Peyer's patch (tissue), 4 donors: ENCODE measurements around the gene CUTA. TPM values are rescaled to one million over a fixed set of nuclear protein-coding genes. Genes with fewer than 3 reads are reported as not detected.

Source experiments
- DNase-seq, 3 donors: peaks; one replicate each; pipeline ENCODE4 v3.0.0-alpha.2; 2017 to 2019
- H3K27ac ChIP-seq, 4 donors: fragments of 200-600 bp; sonication (generic); one replicate each; pipeline ENCODE4 v1.5.1; 2016 to 2019
- H3K27me3 ChIP-seq, 2 donors: fragments of 200-600 bp; sonication (generic); one replicate each; pipeline ENCODE4 v1.5.1; 2019
- H3K36me3 ChIP-seq, 3 donors: fragments of 200-600 bp; sonication (generic); one replicate each; pipeline ENCODE4 v1.5.1; 2016 to 2019
- H3K4me1 ChIP-seq, 4 donors: fragments of 200-600 bp; sonication (generic); one replicate each; pipeline ENCODE4 v1.5.1; 2016 to 2019
- H3K4me3 ChIP-seq, 4 donors: fragments of 200-600 bp; sonication (generic); 1 replicate in 3 of 4; 2 replicates in 1 of 4; pipeline ENCODE4 v1.5.1; 2016 to 2019; ENCODE audit warnings: mild to moderate bottlenecking in 1 of 4
- H3K9me3 ChIP-seq, 4 donors: fragments of 200-600 bp; sonication (generic); one replicate each; pipeline ENCODE4 v1.5.1; 2016 to 2019; ENCODE audit warnings: mild to moderate bottlenecking in 1 of 4
- POLR2A ChIP-seq, 2 donors: fragments of 450-650 bp; IDR thresholded peaks; one replicate each; pipeline ENCODE4 v1.5.1; 2017; ENCODE audit warnings: antibody characterized with exemption in 2 of 2, mild to moderate bottlenecking in 2 of 2, moderate library complexity in 2 of 2
- total RNA-seq, 4 donors: library from RNA; depleted of rRNA; stranded (reverse); fragments of >200 nt; gene quantifications; one replicate each; pipeline ENCODE4 v1.1.0, GENCODE V29; 2016
- TF ChIP-seq, protein P1 (sequence below), 6 experiments: fragments of 450-650 bp in 4 of 6; fragments of 200-600 bp in 2 of 6; sonication (generic) in 1 of 6; IDR thresholded peaks; one replicate each; pipeline ENCODE4 v1.5.1; 2017 to 2019; ENCODE audit warnings: antibody characterized with exemption in 6 of 6, mild to moderate bottlenecking in 3 of 6, moderate library complexity in 1 of 6

Gene CUTA
- total RNA-seq, 4 donors from 2014 or later = 43.7 to 134 (median 96.2) TPM

DNA sequence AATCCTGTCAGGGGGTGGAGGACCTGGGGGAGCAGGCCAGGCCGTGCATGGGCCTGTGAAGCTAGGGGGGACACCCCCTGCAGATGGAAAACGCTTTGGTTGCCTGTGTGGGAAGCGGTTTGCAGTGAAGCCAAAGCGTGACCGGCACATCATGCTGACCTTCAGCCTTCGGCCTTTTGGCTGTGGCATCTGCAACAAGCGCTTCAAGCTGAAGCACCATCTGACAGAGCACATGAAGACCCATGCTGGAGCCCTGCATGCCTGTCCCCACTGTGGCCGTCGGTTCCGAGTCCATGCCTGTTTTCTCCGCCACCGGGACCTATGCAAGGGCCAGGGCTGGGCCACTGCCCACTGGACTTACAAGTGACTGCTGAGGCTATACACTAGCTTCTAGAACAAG lies 38.2 kb upstream of the CUTA start:
- H3K27ac ChIP-seq = no peak overlapping the region
- TF ChIP-seq POLR2A (IDR thresholded peaks at IDR 0.05) = no peak
- TF ChIP-seq, protein P1, sequence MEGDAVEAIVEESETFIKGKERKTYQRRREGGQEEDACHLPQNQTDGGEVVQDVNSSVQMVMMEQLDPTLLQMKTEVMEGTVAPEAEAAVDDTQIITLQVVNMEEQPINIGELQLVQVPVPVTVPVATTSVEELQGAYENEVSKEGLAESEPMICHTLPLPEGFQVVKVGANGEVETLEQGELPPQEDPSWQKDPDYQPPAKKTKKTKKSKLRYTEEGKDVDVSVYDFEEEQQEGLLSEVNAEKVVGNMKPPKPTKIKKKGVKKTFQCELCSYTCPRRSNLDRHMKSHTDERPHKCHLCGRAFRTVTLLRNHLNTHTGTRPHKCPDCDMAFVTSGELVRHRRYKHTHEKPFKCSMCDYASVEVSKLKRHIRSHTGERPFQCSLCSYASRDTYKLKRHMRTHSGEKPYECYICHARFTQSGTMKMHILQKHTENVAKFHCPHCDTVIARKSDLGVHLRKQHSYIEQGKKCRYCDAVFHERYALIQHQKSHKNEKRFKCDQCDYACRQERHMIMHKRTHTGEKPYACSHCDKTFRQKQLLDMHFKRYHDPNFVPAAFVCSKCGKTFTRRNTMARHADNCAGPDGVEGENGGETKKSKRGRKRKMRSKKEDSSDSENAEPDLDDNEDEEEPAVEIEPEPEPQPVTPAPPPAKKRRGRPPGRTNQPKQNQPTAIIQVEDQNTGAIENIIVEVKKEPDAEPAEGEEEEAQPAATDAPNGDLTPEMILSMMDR (IDR thresholded peaks at IDR 0.05) = no peak

DNA sequence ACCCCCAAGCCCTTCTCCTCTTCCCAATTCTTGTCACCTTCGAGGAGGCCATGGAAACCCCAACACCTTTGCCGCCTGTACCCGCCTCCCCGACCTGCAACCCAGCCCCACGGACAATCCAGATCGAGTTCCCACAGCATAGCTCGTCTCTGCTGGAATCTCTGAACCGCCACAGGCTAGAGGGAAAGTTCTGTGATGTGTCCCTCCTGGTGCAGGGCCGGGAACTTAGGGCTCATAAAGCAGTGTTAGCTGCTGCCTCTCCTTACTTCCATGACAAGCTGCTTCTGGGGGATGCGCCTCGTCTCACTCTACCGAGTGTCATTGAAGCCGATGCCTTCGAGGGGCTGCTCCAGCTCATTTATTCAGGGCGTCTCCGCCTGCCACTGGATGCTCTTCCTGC lies 37.1 kb upstream of the CUTA start:
- H3K36me3 ChIP-seq = no peaks in the 10 kb centered on the region
- DNase-seq = peak in 1 of 3 donors; percentile 46
- no peaks in the 10 kb centered on the region for H3K27me3 ChIP-seq
- H3K4me1 ChIP-seq = peaks cover 0 to 21% (median 7%) of the 10 kb centered on the region in 4 donors
- TF ChIP-seq POLR2A (IDR thresholded peaks at IDR 0.05) = no peak
- TF ChIP-seq, protein P1 (IDR thresholded peaks at IDR 0.05) = no peak
- no peaks in the 10 kb centered on the region for H3K9me3 ChIP-seq
- H3K4me3 ChIP-seq = peak overlapping the region; percentile 62 to 91 (median 76)
- peak overlapping the region in 3 of 4 donors; percentile 63 to 83 (median 81) for H3K27ac ChIP-seq

More for the DNA sequence above, 38.2 kb upstream of the CUTA start:
- no peaks in the 10 kb centered on the region for H3K27me3 ChIP-seq
- H3K4me3 ChIP-seq = no peak overlapping the region
- DNase-seq = peak in 1 of 3 donors; percentile 41
- H3K36me3 ChIP-seq = no peaks in the 10 kb centered on the region
- peaks cover 0 to 21% (median 7%) of the 10 kb centered on the region in 4 donors for H3K4me1 ChIP-seq
- no peaks in the 10 kb centered on the region for H3K9me3 ChIP-seq

DNA sequence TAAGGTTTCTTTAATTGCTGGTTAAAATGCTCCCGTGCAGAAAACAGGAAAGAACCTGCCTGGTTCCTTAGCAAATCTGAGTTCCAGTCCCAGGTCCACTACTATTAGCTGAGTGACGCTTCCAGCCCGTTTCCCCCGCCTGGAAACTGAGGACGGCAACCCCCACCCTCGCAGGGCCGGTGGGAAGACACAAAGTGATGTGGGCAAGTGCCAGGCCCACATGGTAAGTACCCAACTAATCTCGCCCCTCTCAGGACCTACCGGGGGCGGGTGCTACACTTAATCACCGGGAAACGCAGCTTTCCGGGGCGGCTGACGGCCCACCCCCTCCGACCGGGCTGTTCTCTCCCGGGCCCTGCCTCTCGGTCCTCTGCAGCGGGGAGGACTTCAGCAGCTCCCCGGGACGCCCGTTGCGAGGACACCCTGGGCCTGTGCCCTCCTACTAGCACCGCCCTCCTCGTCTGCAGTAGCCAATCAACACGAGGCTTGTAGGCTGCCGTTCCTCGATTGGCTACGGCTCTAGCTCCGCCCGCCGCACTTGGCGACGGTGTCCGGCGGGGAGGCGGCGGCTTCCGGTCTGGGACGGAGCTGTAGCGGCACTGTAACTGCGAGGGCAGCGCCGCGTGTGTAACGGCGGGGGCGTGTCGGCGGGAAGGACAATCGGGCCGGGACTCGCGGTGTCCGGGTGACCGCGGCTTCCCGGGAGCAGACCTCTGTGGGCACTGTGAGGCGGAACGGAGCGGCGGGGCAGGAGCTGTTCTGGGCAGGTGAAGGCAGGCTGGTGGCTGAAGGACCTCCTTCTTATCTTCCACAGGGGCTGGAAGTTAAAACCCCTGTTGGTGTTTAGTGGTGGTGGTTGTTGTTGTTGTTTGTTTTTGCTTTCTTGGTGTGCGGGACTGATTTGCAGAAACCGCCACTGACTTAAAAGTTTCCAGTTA lies 36.4 kb upstream of the CUTA start, which contains the start of gene ZBTB9:
Gene ZBTB9 (plus strand): TSS at position 568 of the 938 bp plus-strand sequence. CDS start 525 bp downstream, outside the sequence.
- peaks cover 0 to 21% (median 7%) of the 10 kb centered on the region in 4 donors for H3K4me1 ChIP-seq
- peak; percentile 97 to 99 (median 98) for DNase-seq
- peak; percentile 79 to 88 for TF ChIP-seq POLR2A (IDR thresholded peaks at IDR 0.05)
- TF ChIP-seq, protein P1 (IDR thresholded peaks at IDR 0.05) = peak in 1 of 6 experiments; percentile 5
- no peaks in the 10 kb centered on the region for H3K27me3 ChIP-seq
- H3K9me3 ChIP-seq = no peaks in the 10 kb centered on the region
- peak within 1 kb of the TSS; percentile 62 to 91 (median 76) for H3K4me3 ChIP-seq
- H3K36me3 ChIP-seq = no peaks in the 10 kb centered on the region
- peak within 1 kb of the TSS; percentile 63 to 83 (median 78) for H3K27ac ChIP-seq

DNA sequence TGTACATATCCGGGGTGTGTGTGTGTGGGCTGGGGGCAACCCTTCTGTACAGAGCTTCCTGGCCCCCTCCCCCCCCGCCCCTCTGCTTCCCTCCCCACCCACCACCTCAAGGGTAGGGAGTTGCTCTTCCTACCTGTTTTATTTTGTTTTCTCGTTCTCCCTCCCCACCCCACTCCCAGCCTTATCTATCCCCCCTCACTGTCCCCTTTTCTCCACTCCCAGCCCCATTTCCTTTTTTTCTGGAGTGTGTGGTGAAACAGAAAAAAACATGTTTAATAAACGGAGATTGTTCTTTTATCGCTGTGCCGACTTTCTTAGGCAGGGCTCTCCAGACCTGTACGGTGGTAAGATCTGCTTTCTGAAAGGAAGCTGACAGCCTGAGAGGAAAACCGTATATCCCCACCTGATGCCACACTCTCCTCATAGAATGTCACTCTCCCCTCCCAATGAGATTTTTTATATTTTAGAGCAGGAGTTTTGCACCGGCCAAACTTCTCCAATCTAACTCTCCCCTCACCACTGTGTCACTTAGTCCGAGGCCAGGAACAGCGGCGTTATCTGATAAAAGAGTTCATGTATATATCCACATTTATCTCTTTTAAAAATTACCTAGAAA lies 35.6 kb upstream of the CUTA start:
- peak overlapping the region; percentile 63 to 83 (median 78) for H3K27ac ChIP-seq
- H3K4me3 ChIP-seq = peak overlapping the region; percentile 62 to 91 (median 76)
- H3K4me1 ChIP-seq = peaks cover 0 to 21% (median 7%) of the 10 kb centered on the region in 4 donors
- no peaks in the 10 kb centered on the region for H3K36me3 ChIP-seq
- H3K9me3 ChIP-seq = no peaks in the 10 kb centered on the region
- no peaks in the 10 kb centered on the region for H3K27me3 ChIP-seq
- DNase-seq = peak in 1 of 3 donors; percentile 33
- TF ChIP-seq, protein P1 (IDR thresholded peaks at IDR 0.05) = no peak
- no peak for TF ChIP-seq POLR2A (IDR thresholded peaks at IDR 0.05)

DNA sequence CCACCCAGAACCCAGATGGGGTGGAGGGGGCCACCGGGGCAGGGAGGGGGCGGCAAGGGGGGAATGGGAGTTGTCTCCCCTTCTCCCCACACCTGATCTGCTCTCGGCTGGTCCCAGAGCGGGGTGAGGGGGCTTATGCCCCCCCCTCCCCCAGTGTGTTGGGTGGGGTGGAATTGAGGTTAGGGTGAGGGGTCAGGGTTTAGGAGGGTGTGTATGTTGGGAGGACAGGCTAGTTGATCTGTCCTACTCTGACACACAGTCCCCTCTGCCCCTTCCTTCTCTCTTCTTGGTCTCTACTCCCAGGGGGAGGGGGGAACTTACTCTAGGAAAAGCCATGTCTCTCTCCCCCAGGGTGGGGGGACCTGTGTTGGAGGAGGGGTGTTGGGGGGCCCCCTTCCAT lies 34.6 kb upstream of the CUTA start:
- no peak overlapping the region for H3K27ac ChIP-seq
- H3K27me3 ChIP-seq = no peaks in the 10 kb centered on the region
- H3K4me1 ChIP-seq = peaks cover 0 to 21% (median 7%) of the 10 kb centered on the region in 4 donors
- H3K4me3 ChIP-seq = no peak overlapping the region
- peak in 1 of 3 donors; percentile 21 for DNase-seq
- H3K9me3 ChIP-seq = no peaks in the 10 kb centered on the region
- no peaks in the 10 kb centered on the region for H3K36me3 ChIP-seq
- TF ChIP-seq, protein P1 (IDR thresholded peaks at IDR 0.05) = no peak
- TF ChIP-seq POLR2A (IDR thresholded peaks at IDR 0.05) = no peak
